GDM1 (cell line): ENCODE results near the gene NFKB1.
"Not testable (repeated sequence)": the region's sequence is repeated elsewhere in the genome, so short reads cannot be mapped to it uniquely, and the experiment has no call there.

ENCODE experiments used
- DNase-seq: peaks from one replicate; lab custom pipeline; 2025; lab: John Stamatoyannopoulos, UW

Gene NFKB1

GRCh38 chr4:102598762-102599374 lies 97.7 kb downstream of the NFKB1 start:
- no peak for DNase-seq

GRCh38 chr4:102599455-102599854 lies 98.3 kb downstream of the NFKB1 start:
- no peak for DNase-seq

- no peak for DNase-seq
Measured at GRCh38 chr4:102599886-102600285, 98.7 kb downstream of the NFKB1 start.

- no peak for DNase-seq
Measured at GRCh38 chr4:102600689-102601088, 99.5 kb downstream of the NFKB1 start.

- DNase-seq = no peak
Measured at GRCh38 chr4:102601586-102602227, 100.5 kb downstream of the NFKB1 start.

- DNase-seq = no peak
Measured at GRCh38 chr4:102604222-102604940, 103.2 kb downstream of the NFKB1 start.

GRCh38 chr4:102606261-102606660 lies 105.1 kb downstream of the NFKB1 start:
- no peak for DNase-seq

GRCh38 chr4:102606846-102607450 lies 105.8 kb downstream of the NFKB1 start:
- no peak for DNase-seq

- no peak for DNase-seq
Measured at GRCh38 chr4:102608190-102608589, 107.0 kb downstream of the NFKB1 start.

- DNase-seq = no peak
Measured at GRCh38 chr4:102610007-102610406, 108.8 kb downstream of the NFKB1 start.

GRCh38 chr4:102610476-102610875 lies 109.3 kb downstream of the NFKB1 start:
- no peak for DNase-seq

GRCh38 chr4:102612210-102612609 lies 111.1 kb downstream of the NFKB1 start:
- no peak for DNase-seq

- no peak for DNase-seq
Measured at GRCh38 chr4:102612824-102613366, 111.7 kb downstream of the NFKB1 start.

- DNase-seq = no peak
Measured at GRCh38 chr4:102614801-102615200, 113.6 kb downstream of the NFKB1 start.

GRCh38 chr4:102616636-102617035 lies 115.5 kb downstream of the NFKB1 start:
- DNase-seq = no peak

- DNase-seq = not testable (repeated sequence)
Measured at GRCh38 chr4:102619021-102619420, 117.9 kb downstream of the NFKB1 start.

- DNase-seq = not testable (repeated sequence)
Measured at GRCh38 chr4:102619776-102620631, 118.8 kb downstream of the NFKB1 start.

- no peak for DNase-seq
Measured at GRCh38 chr4:102620697-102621497, 119.7 kb downstream of the NFKB1 start.

GRCh38 chr4:102623622-102624021 lies 122.5 kb downstream of the NFKB1 start:
- DNase-seq = no peak

GRCh38 chr4:102624505-102624904 lies 123.3 kb downstream of the NFKB1 start:
- DNase-seq = no peak
